ENCODE measurements around the gene FALEC.
"Not testable (repeated sequence)": the region's sequence is repeated elsewhere in the genome, so short reads cannot be mapped to it uniquely, and the experiment has no call there.

Gene FALEC

GRCh38 chr1:150567717-150568593 lies 52.4 kb downstream of the FALEC start:
- Histone ChIP-seq H3K4me3 (peak overlapping the region; percentile 44 to 46), H3K9me3 (no peaks in the 10 kb centered on the region), H3K4me1 (peaks cover 7 to 98% (median 91%) of the 10 kb centered on the region in 4 donors), H3K27me3 (no peaks in the 10 kb centered on the region), H3K27ac (peak overlapping the region; percentile 99), H3K36me3 (peaks cover 10 to 25% (median 17%) of the 10 kb centered on the region in 3 donors)
- TF ChIP-seq CTCF (IDR thresholded peaks at IDR 0.05): no peak
- intact Hi-C loops (cut with DNase I; ENCODE audit: low total_unique reads): loop anchor here (10.0 kb wide), 1 partner anchor 407 kb away; the partner anchor contains the start of gene CERS2
- DNase-seq: peak; percentile 95 to 96

DNA sequence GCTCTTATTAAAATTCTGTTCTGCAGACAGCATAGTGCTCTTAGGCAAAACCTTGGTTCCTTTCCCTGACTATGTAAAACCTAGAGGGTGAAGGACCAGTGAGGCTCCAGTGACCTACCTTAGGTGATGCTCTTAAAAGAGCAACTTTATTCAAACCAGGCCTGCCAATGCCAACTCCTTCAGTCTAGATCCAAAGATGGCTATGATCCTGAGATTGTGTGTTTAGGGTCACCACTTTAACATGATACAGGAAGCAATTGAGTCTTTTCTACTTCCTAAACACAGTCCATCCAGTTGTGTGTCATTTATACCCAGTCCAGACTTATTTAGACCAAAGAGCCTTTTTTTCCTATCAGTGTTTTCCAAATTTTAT lies 53.0 kb downstream of the FALEC start:
- Histone ChIP-seq H3K36me3 (peaks cover 17 to 31% (median 23%) of the 10 kb centered on the region in 3 donors), H3K4me3 (peak overlapping the region; percentile 44 to 46), H3K4me1 (peaks cover 2 to 98% (median 91%) of the 10 kb centered on the region in 4 donors), H3K27ac (peak overlapping the region; percentile 99), H3K9me3 (no peaks in the 10 kb centered on the region), H3K27me3 (no peaks in the 10 kb centered on the region)
- intact Hi-C loops (cut with DNase I; ENCODE audit: low total_unique reads): loop anchor here (10.0 kb wide), 1 partner anchor 406 kb away; the partner anchor contains the start of gene CERS2
- no peak for DNase-seq
- TF ChIP-seq CTCF (IDR thresholded peaks at IDR 0.05): no peak

DNA sequence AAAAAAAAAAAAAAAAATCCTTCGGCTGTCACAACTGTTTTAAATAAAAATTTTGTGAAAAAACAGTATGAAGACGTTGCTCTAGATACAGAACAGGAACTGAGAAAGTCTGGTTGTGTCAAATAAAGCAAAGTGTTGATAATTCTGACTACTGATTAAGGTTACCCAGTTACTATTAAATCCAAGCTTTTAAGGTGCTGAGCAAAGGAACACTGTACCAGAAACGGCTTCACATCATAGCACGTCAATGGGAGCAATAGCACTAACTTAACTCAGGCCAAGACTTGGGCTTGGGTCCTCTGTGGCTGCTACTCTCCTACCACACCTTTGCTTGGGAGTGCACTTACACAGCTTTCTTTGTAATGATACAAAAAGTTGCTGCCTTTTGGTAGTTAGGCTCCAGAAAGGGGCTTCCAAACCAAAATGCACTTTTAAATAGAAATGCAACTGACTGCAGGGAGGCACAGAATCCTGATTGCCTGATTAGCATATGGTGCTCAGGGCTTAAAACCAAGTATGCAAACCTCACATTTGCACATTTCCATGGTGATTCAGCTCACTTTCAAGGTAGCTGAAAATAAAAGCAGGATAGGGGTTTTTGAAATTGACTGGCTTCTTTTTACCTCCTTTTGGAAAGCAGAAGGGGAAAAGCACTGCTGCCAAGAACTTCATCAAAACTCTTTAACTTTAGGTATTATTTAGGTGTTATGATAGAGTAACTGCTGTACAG lies 57.5 kb downstream of the FALEC start:
- H3K9me3 ChIP-seq: no peaks in the 10 kb centered on the region
- no peak for TF ChIP-seq CTCF (IDR thresholded peaks at IDR 0.05)
- intact Hi-C loops (cut with DNase I; ENCODE audit: low total_unique reads): no loop called here
- H3K4me3 ChIP-seq: peak overlapping the region; percentile 93 to 97
- peaks cover 0 to 73% (median 59%) of the 10 kb centered on the region in 4 donors for H3K4me1 ChIP-seq
- peak overlapping the region; percentile 99 for H3K27ac ChIP-seq
- no peak for DNase-seq
- no peaks in the 10 kb centered on the region for H3K27me3 ChIP-seq
- peaks cover 57 to 75% (median 66%) of the 10 kb centered on the region in 3 donors for H3K36me3 ChIP-seq

- peaks cover 58 to 81% (median 69%) of the 10 kb centered on the region in 3 donors for H3K36me3 ChIP-seq
- intact Hi-C loops (cut with DNase I; ENCODE audit: low total_unique reads); H3K27me3 ChIP-seq; DNase-seq; H3K9me3 ChIP-seq: not testable (repeated sequence)
- H3K4me1 ChIP-seq: peaks cover 0 to 70% (median 56%) of the 10 kb centered on the region in 4 donors
- H3K4me3 ChIP-seq: peak overlapping the region; percentile 93 to 97
- H3K27ac ChIP-seq: peak overlapping the region; percentile 99
These were observed 58.1 kb downstream of the FALEC start for GRCh38 chr1:150573648-150574071.

GRCh38 chr1:150574260-150575071 lies 58.9 kb downstream of the FALEC start:
- no peak for DNase-seq
- Histone ChIP-seq H3K9me3 (no peaks in the 10 kb centered on the region), H3K4me3 (peak overlapping the region; percentile 93 to 97), H3K27ac (peak overlapping the region; percentile 99), H3K27me3 (no peaks in the 10 kb centered on the region), H3K36me3 (peaks cover 63 to 86% (median 69%) of the 10 kb centered on the region in 3 donors), H3K4me1 (peaks cover 0 to 62% (median 49%) of the 10 kb centered on the region in 4 donors)
- intact Hi-C loops (cut with DNase I; ENCODE audit: low total_unique reads): loop anchor here (5.0 kb wide), 1 partner anchor 48 kb away; no protein-coding TSS in a partner anchor
- TF ChIP-seq CTCF (IDR thresholded peaks at IDR 0.05): no peak

Data from tibial artery (tissue), 4 donors.